Activated T-cell treated with anti-CD3 and anti-CD28 coated beads for 1 hour (primary cell): ENCODE data around the gene CIB4.

Experiments used
- DNase-seq: peaks from one replicate; pipeline ENCODE4 v3.0.0-alpha.2; 2020; ENCODE audit warnings: low read depth

Gene CIB4

DNA sequence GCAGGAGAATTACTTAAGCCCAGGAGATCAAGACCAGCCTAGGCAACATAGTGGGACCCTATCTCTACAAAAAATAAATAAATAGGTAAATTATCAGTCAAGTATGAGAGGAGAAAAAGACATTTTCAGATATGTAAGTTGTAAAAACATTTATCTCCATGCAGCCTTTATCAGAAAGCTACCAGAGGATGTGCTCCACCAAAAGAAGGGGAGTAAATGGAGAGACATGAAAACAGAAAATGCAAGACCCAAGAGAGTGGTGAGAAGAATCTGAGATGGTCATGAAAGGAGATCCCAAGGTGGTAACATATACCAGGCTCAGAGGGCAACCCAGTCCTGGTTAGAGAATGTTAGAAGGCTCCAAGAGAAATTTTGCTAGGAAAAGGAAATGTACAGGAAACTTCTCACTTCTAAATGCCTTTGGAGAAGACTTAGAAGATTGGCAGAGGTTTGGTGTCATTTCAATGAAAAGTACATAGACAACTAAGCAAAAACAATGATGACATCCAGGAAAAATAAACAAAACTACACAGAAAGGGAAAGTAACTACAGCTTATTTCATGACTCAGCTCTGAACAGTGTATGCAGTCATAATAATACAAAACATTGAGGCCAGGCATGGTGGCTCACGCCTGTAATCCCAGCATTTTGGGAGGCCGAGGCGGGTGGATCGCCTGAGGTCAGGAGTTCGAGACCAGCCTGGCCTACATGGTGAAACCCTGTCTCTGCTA, 19.5 kb downstream of the CIB4 start:
- DNase-seq = no peak

DNA sequence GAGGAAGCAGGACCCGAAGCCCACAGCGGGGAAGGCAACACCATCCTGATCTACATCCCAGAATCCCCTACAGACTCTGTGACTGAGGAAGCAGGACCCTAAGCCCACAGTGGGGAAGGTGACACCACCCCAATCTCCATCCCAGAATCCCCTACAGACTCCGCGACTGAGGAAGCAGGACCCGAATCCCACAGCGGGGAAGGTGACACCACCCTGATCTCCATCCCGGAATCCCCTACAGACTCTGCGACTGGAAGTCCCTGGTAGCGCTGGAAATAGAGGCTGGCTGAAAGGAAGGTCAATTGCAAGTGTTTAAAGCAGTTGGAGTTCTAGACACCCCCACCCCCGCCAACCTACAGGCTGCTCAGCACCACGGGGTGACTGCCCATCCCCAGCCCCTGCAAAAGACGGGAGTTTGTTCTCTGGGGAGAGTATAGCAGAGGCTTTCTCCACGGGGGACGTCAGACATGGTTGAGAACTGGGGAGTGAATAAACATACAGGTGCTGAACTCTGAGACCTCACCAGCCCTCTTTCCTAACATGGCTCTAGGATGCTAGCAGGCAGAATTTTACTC, 21.0 kb downstream of the CIB4 start:
- DNase-seq = no peak

DNA sequence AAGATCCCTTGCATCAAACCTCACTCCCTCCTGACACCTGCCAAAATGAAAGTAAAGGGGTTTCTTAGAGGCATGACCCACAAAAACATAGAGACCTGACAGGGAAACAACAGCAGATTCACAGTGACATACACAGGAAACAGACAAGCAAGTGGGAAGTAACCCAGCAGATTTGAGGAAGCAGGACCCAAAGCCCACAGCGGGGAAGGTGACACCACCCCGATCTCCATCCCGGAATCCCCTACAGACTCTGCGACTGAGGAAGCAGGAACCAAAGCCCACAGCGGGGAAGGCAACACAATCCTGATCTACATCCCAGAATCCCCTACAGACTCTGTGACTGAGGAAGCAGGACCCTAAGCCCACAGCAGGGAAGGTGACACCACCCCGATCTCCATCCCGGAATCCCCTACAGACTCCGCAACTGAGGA, 21.6 kb downstream of the CIB4 start:
- DNase-seq = no peak

GRCh38 chr2:26619096-26619495, 22.1 kb downstream of the CIB4 start:
- DNase-seq = no peak

DNA sequence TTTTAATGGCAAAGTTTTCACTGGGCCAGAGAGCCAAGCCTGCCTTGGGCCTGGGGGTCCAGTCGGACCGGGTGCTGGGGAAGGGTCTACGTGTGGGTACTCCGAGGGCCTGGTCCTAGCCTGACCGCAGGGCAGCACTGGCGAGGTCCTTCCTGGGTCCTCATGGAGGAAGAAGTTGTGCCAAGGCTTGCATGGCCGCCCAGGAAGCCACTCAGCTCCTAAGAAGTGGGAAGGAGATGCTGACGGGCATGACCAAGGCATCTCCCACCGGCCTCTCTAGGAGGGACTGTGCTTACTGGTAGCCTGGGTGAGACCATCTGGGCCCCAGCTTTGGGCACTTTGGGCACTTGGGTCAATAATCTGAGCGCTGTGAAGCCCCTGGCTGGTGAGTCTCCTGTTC, 22.6 kb downstream of the CIB4 start:
- no peak for DNase-seq

DNA sequence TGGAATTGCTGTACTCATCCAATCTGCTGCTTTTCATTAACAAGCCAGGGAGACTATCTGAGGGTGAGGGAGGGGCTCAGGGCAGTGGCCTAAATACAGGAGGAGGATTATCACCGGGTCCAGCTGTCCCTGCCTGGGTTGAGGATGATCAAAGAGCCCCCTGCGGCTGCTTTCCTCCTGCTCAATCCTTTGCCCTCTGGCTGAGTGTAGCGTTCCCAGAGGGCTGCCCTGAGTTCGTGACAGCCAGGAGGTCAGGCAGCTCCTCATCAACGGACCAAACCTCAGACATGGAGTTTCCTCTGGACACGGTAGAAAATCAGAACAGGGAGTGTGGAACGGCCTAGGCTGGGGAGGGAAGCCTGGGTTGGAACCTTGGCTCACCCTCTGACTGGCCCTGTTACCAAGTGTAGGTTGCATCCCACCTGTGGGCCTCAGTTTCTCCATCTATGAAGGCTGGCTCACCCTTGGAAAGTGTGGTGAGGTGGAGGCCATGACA, 23.5 kb downstream of the CIB4 start:
- no peak for DNase-seq

DNA sequence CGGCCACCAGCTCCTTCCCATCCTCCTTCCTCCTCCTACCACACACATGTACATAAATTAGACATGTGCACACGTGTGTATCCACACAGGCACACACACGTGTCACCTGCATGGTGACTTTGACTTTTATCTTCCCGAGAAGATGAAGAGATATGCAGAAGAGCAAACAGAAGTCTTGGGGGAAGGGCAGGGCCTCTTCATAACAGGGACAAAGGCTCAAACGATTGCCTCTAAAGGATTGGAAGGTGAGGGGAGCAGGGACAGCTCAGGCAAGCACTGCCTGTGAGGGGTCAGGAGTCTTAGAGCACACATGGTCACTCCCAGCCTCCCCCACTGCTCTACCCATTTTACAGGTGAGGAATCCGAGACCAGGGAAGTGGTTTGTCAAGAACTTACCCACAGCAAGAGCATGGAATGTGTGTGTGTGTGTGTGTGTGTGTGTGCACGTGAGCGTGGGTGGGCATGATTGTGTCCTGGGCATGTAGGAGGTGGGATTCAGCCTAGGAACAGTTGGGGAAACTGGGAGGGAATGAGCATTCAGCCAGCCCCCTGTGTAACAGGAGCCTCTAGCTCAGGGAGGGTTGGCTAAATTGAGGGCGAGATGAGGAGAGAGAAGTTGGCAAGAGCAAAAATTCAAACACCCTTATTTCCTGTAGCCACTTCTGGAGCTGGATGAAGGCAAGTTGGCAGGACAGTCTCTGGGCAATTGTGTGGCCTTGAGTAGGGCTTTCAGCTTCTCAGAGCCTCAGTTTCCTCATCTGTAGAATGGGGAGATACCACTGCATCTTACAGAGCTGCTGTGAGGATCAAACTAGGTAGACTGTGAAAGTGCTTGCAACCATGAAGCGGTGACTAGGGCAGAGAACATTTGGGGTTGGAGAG, 24.2 kb downstream of the CIB4 start:
- no peak for DNase-seq

DNA sequence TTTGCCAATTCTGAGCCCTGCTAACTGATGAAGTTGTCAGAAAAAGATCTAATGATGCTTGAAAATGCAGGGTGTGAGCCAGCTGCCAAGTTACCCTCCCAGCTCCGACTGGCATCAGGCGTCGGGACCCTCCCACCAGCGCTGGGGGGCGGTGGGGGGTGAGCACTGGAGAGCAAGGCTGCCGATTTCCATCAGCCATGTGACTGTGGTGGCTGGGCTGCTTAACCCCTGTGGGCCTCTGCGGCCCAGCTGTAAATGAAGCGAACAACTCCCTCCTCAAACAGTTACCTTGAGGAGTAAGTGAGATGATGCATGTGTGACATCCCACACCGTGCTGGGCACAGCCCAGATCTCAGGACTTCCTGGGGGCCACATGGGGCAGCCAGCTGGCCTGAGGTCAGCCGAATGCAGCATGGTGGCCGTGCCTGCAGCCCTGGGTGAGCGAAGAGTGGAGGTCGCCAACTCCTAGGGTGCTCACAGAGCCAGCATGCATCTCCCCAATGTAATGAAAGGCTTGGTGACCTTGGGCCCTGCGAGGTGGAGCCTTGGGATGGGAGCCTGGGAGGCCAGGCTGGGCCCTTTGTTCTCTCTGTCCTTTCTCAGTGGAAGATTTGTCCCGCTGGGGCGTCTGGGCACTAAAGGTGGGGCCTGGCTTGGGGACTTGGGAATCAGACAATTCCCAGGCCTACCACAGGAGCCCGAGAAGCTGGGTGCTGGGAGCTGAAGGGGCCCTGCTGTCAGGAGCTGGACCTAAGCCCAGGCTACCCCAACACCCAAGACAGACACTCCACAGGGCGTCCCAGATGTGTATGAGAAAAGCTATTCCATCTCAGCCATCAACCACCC, 25.1 kb downstream of the CIB4 start:
- DNase-seq = no peak

DNA sequence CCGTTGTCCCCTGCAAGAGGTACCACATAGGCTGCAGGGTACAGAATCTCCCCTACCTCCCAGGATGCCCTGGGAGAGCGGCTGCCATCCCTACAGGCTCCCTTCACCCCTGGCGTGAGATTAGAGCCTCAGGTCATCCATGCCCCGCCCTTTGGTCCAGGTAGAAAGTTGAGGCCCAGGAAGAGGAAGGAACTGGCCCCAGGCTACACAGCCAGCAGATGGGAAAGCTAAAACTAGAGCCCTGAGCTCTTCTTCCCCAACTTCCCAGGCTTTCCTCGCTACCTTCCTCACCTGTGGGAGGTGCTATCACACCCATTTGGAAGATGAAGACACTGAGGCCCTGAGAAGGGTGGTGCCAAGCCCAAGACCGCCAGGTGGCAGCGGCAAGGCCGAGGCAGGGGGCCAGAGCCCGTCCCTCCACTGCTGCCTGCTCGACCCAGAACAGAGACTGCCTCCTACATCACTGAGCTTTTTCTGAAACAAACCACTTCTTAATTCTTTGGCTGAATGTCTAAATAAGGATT, 25.8 kb downstream of the CIB4 start:
- DNase-seq = no peak

GRCh38 chr2:26614216-26615138, 26.7 kb downstream of the CIB4 start:
- DNase-seq = no peak

DNA sequence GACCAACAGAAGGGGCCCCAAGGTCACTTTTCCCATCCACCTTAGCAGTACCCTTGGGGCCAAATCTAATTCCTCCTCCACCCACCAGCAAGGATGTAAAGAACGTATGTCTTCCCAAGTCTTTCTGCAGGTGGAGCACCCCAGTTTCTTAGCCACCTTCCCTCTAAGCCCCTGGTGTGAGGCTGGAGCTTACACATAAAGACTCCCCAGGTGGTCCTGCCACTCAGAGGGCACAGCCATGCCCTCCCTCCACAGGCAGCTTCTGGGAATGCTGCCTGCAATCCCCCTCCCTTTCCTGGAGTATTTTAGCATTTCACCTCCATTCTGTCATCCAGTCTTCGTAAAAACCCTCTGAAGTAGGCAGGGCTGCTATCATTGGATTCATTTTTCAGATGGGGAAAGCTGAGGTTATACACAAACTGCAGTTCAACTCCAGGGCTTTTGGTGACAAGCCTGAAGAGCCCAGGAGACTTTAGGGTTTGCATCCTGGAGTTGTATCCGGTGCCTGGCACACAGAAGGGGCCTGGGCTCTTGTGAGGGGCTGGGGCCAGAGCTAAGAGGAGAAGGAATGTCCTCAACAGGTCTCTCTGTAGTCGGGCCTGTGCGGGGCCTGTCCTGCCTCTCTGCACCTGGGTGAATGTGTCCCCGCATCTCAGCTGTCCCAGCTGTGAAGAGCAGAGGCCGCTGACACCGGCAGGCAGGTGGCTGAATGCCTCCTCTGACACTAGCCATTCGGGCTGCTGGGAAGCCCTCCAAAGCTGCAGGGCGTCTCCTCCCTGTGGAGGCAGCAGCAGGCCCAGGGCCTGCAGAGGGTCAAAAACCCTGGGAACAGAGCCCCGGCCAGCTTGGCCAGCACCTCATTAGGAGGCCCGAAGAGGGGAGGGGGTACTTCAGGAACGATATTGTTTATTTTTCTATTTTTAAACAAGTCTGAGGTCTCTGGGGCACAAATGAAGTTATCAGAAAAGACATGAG, 27.6 kb downstream of the CIB4 start:
- DNase-seq = no peak

DNA sequence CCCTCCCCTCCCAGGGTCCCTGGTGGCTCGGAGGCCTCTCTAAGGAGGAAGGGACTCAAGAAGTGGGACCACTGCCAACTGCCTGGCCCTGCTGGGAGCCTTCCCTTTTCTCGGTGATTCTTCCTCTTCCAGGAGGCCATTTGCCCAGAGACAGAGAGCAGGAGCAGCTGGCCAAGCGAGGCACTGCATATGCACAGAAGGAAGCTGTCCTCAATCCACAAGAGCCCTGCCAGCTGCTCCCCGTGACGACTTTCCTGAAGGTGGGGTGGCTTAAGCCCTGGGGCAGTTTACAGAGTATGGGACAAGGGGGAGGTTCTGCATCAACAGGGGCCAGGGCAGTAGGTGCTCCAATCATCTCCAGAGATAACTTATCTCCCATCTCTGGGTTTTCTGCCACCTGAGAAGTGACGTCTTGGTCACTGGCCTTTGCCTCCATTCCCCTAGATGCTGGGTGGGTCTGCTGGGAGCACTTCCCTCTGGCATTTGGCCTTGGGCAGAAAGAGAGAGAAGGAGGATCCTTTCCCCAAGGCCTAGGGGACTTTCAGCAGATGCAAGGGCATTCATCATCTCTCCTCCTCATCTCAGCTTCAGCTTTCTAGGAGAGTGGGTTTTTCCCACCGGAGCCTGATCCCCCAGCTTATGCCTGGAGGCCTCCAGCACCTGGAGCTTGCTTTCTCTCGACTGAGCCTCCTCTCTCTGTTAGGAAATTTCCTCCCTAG, 28.5 kb downstream of the CIB4 start:
- DNase-seq = no peak

GRCh38 chr2:26612034-26612433, 29.1 kb downstream of the CIB4 start:
- no peak for DNase-seq

GRCh38 chr2:26610504-26611335, 30.4 kb downstream of the CIB4 start:
- no peak for DNase-seq

DNA sequence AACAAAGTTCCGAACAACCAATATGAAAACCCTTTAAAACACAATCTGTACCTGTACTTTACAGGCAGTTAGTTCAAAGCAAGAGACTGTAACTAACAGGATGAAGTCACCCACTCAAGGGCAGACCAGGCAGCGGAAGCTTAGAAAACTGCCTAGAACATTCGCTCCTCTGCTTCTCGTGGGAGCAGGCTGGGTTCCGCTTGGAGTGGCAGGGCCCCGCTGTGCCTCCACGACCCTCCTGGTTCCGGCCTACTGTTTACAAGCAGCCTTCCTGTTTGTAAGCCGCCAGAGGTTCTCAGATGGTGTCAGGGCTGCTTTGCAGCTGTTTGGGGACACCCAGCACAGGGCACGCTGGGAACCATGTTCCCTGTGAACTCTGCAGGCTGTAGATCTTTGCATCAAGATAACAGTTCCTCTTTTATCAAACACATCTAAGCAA, 31.3 kb downstream of the CIB4 start:
- no peak for DNase-seq

GRCh38 chr2:26609205-26609631, 31.9 kb downstream of the CIB4 start:
- no peak for DNase-seq

DNA sequence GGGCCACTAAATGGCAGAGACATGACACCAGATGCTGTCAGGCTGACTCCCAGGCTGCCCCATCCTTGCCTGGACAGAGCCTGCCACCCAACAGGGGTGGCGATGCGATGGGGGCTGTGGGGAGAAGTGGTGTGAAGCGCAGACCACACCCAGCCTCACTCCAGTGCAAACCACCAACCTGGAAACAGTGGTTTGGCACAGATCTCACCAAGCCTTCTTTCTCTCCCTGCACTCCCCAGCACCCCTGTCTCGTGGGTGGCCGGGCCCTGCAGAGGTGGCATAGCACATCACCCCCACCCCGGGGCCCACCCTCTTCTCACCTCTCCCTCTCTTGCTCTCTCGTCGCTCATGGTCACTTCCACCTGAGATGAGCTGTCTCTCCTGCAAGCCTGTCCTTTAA, 32.6 kb downstream of the CIB4 start:
- no peak for DNase-seq

- no peak for DNase-seq
Measured at GRCh38 chr2:26607698-26608097, 33.5 kb downstream of the CIB4 start.
